OCI-M1 (cell line): ENCODE measurements around the gene RBM28.

ENCODE experiments used
- DNase-seq: peaks from one replicate; lab custom pipeline; 2025; lab: John Stamatoyannopoulos, UW

RBM28 gene

GRCh38 chr7:128284102-128284501 is 59.6 kb downstream of the RBM28 start:
- no peak for DNase-seq

- no peak for DNase-seq
These were observed 61.9 kb downstream of the RBM28 start for GRCh38 chr7:128281605-128282380.

GRCh38 chr7:128280451-128280850 is 63.3 kb downstream of the RBM28 start:
- peak; percentile 14 for DNase-seq

- DNase-seq = no peak
These were observed 64.5 kb downstream of the RBM28 start for GRCh38 chr7:128279124-128279713.

- no peak for DNase-seq
These were observed 65.3 kb downstream of the RBM28 start for GRCh38 chr7:128278366-128278765.

- DNase-seq = no peak
These were observed 68.0 kb downstream of the RBM28 start for GRCh38 chr7:128275681-128276080.

GRCh38 chr7:128274884-128275603 is 68.7 kb downstream of the RBM28 start:
- DNase-seq = no peak

GRCh38 chr7:128274246-128274883 is 69.3 kb downstream of the RBM28 start:
- no peak for DNase-seq

- no peak for DNase-seq
These were observed 71.7 kb downstream of the RBM28 start for GRCh38 chr7:128271942-128272481.

- no peak for DNase-seq
These were observed 72.2 kb downstream of the RBM28 start for GRCh38 chr7:128271471-128271941.

GRCh38 chr7:128270826-128271272 is 72.9 kb downstream of the RBM28 start:
- DNase-seq = no peak

- DNase-seq = no peak
These were observed 75.5 kb downstream of the RBM28 start for GRCh38 chr7:128268233-128268632.

GRCh38 chr7:128267595-128267924 is 76.1 kb downstream of the RBM28 start:
- no peak for DNase-seq

- no peak for DNase-seq
These were observed 76.7 kb downstream of the RBM28 start for GRCh38 chr7:128266883-128267594.

- no peak for DNase-seq
These were observed 77.2 kb downstream of the RBM28 start for GRCh38 chr7:128266529-128266882.

- no peak for DNase-seq
These were observed 77.8 kb downstream of the RBM28 start for GRCh38 chr7:128265906-128266300.

GRCh38 chr7:128265156-128265905 is 78.4 kb downstream of the RBM28 start:
- no peak for DNase-seq

- no peak for DNase-seq
These were observed 79.2 kb downstream of the RBM28 start for GRCh38 chr7:128264477-128264876.

- DNase-seq = peak; percentile 64
These were observed 80.3 kb downstream of the RBM28 start for GRCh38 chr7:128263420-128263819.

- no peak for DNase-seq
These were observed 81.3 kb downstream of the RBM28 start for GRCh38 chr7:128262273-128263028.
